HepG2 (cell line): ENCODE results near the gene ZMIZ1. TPM values are rescaled to one million over a fixed set of nuclear protein-coding genes. Genes with fewer than 3 reads are reported as not detected.

Experiments
- DPF2 ChIP-seq: sonication (generic); formaldehyde crosslinking; IDR thresholded peaks from 2 replicates; pipeline ENCODE4 v1.4.0; 2020; ENCODE audit warnings: mild to moderate bottlenecking, low read depth, missing genetic modification reagents, borderline replicate concordance
- E2F2 ChIP-seq: sonication (generic); formaldehyde crosslinking; IDR thresholded peaks from 2 replicates; pipeline ENCODE4 v1.4.0; 2020; ENCODE audit warnings: missing genetic modification reagents, borderline replicate concordance
- GMEB2 ChIP-seq: IDR thresholded peaks from 2 replicates; pipeline ENCODE4 v1.6.1; 2016; ENCODE audit warnings: missing biosample characterization, missing genetic modification reagents, low read depth
- HNRNPUL1 ChIP-seq: fragments of 200-400 bp; formaldehyde crosslinking; IDR thresholded peaks from 2 replicates; pipeline ENCODE4 v1.6.1; 2017; ENCODE audit warnings: low read depth, mild to moderate bottlenecking, low read length, moderate library complexity
- HOXA7 ChIP-seq: sonication (generic); formaldehyde crosslinking; IDR thresholded peaks from 2 replicates; pipeline ENCODE4 v1.8.1; 2022; ENCODE audit warnings: mild to moderate bottlenecking, missing genetic modification reagents, moderate library complexity
- KDM6A ChIP-seq: IDR thresholded peaks from 2 replicates; pipeline ENCODE4 v1.6.1; 2016; ENCODE audit warnings: low read depth
- PITX1 ChIP-seq: sonication (generic); formaldehyde crosslinking; IDR thresholded peaks from 2 replicates; pipeline ENCODE4 v1.5.1; 2020; ENCODE audit warnings: mild to moderate bottlenecking, missing genetic modification reagents
- SNAPC2 ChIP-seq: sonication (generic); formaldehyde crosslinking; IDR thresholded peaks from 2 replicates; pipeline ENCODE4 v1.8.1; 2022; ENCODE audit warnings: mild to moderate bottlenecking, missing genetic modification reagents
- SRSF1 ChIP-seq: fragments of 200-400 bp; formaldehyde crosslinking; optimal IDR thresholded peaks from 2 replicates; pipeline ENCODE3; 2017; ENCODE audit warnings: mild to moderate bottlenecking, low read depth, low read length, moderate library complexity
- TBX3 ChIP-seq: fragments of 450-650 bp; IDR thresholded peaks from 2 replicates; pipeline ENCODE4 v1.6.1; 2017; ENCODE audit warnings: antibody characterized with exemption, mild to moderate bottlenecking, inconsistent platforms, borderline replicate concordance
- U2AF2 ChIP-seq: fragments of 200-400 bp; formaldehyde crosslinking; IDR thresholded peaks from 2 replicates; pipeline ENCODE4 v1.6.1; 2017; ENCODE audit warnings: low read depth, mild to moderate bottlenecking, low read length
- ZNF18 ChIP-seq: sonication (generic); formaldehyde crosslinking; IDR thresholded peaks from 2 replicates; pipeline ENCODE4 v1.8.0; 2022; ENCODE audit warnings: mild to moderate bottlenecking, missing genetic modification reagents; ENCODE audit not compliant: insufficient replicate concordance
- ZNF224 ChIP-seq: sonication (generic); formaldehyde crosslinking; IDR thresholded peaks from 2 replicates; pipeline ENCODE4 v1.5.0; 2020; ENCODE audit warnings: mild to moderate bottlenecking, missing genetic modification reagents
- ZNF790 ChIP-seq: sonication (generic); formaldehyde crosslinking; IDR thresholded peaks from 2 replicates; pipeline ENCODE4 v1.8.0; 2022; ENCODE audit warnings: missing genetic modification reagents, mild to moderate bottlenecking, borderline replicate concordance
- ZSCAN30 ChIP-seq: sonication (generic); formaldehyde crosslinking; IDR thresholded peaks from 2 replicates; pipeline ENCODE4 v1.5.0; 2020; ENCODE audit warnings: mild to moderate bottlenecking, missing genetic modification reagents
- ZZZ3 ChIP-seq: sonication (generic); formaldehyde crosslinking; IDR thresholded peaks from 2 replicates; pipeline ENCODE4 v1.4.0; 2020; ENCODE audit warnings: missing genetic modification reagents, mild to moderate bottlenecking, borderline replicate concordance
- polyA plus RNA-seq, 8 experiments: library from polyadenylated mRNA; depleted of rRNA in 3 of 8; stranded (reverse) in 7 of 8; unstranded in 1 of 8; fragments of >200 nt; fragmentation: Illumina TruSeq in 4 of 8; extraction: Trizol in 4 of 8; gene quantifications; 2 replicates each; pipeline versions ENCODE4 v1.2.1 to v1.2.3, GENCODE V29; 2011 to 2016; ENCODE audit warnings: low read depth in 4 of 8, missing spikeins in 1 of 8, mixed read lengths in 1 of 8; ENCODE audit not compliant: insufficient read depth in 1 of 8
- total RNA-seq, 5 experiments: library from RNA; depleted of rRNA; stranded (reverse); fragments of >200 nt; fragmentation: Illumina TruSeq; extraction: Trizol; gene quantifications; 2 replicates each; pipeline ENCODE4 v1.2.3, GENCODE V29; 2016; ENCODE audit warnings: low read depth in 1 of 5
- TF ChIP-seq, protein P1 (sequence below): sonication (generic); formaldehyde crosslinking; IDR thresholded peaks from 2 replicates; pipeline ENCODE4 v1.4.0; 2020; ENCODE audit warnings: missing genetic modification reagents
- TF ChIP-seq, protein P2 (sequence below): IDR thresholded peaks from 2 replicates; pipeline ENCODE4 v1.6.1; 2016; ENCODE audit warnings: low read depth, control low read depth
- TF ChIP-seq, protein P3 (sequence below): sonication (generic); formaldehyde crosslinking; IDR thresholded peaks from 2 replicates; pipeline ENCODE4 v1.9.0; 2022; ENCODE audit warnings: low read depth, missing genetic modification reagents

Gene ZMIZ1
- total and polyA plus RNA-seq, 2 of the 13 experiments (the other 11 are each of a cell fraction or from before 2014, with no cell fraction given): 5.3 to 10.2 TPM

GRCh38 chr10:79188154-79188965 lies 119.6 kb downstream of the ZMIZ1 start (continued):
- TF ChIP-seq, protein P1, sequence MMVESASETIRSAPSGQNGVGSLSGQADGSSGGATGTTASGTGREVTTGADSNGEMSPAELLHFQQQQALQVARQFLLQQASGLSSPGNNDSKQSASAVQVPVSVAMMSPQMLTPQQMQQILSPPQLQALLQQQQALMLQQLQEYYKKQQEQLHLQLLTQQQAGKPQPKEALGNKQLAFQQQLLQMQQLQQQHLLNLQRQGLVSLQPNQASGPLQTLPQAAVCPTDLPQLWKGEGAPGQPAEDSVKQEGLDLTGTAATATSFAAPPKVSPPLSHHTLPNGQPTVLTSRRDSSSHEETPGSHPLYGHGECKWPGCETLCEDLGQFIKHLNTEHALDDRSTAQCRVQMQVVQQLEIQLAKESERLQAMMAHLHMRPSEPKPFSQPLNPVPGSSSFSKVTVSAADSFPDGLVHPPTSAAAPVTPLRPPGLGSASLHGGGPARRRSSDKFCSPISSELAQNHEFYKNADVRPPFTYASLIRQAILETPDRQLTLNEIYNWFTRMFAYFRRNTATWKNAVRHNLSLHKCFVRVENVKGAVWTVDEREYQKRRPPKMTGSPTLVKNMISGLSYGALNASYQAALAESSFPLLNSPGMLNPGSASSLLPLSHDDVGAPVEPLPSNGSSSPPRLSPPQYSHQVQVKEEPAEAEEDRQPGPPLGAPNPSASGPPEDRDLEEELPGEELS (CRISPR knock-in tag): peak; percentile 80
- TF ChIP-seq PITX1 (CRISPR knock-in tag): no peak
- no peak for TF ChIP-seq ZNF224 (CRISPR knock-in tag)
- no peak for TF ChIP-seq KDM6A
- TF ChIP-seq, protein P2, sequence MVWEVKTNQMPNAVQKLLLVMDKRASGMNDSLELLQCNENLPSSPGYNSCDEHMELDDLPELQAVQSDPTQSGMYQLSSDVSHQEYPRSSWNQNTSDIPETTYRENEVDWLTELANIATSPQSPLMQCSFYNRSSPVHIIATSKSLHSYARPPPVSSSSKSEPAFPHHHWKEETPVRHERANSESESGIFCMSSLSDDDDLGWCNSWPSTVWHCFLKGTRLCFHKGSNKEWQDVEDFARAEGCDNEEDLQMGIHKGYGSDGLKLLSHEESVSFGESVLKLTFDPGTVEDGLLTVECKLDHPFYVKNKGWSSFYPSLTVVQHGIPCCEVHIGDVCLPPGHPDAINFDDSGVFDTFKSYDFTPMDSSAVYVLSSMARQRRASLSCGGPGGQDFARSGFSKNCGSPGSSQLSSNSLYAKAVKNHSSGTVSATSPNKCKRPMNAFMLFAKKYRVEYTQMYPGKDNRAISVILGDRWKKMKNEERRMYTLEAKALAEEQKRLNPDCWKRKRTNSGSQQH (CRISPR knock-in tag): no peak
- TF ChIP-seq HOXA7: no peak
- TF ChIP-seq ZSCAN30 (CRISPR knock-in tag): no peak
- no peak for TF ChIP-seq HNRNPUL1
- TF ChIP-seq U2AF2: no peak
- no peak for TF ChIP-seq GMEB2 (CRISPR knock-in tag)
- no peak for TF ChIP-seq SRSF1
- TF ChIP-seq SNAPC2: no peak
- TF ChIP-seq TBX3: no peak
- TF ChIP-seq ZNF18 (CRISPR knock-in tag): no peak
- TF ChIP-seq ZNF790 (CRISPR knock-in tag): no peak
- TF ChIP-seq E2F2 (CRISPR knock-in tag): no peak
- no peak for TF ChIP-seq DPF2 (CRISPR knock-in tag)
- no peak for TF ChIP-seq ZZZ3 (CRISPR knock-in tag)
- TF ChIP-seq, protein P3, sequence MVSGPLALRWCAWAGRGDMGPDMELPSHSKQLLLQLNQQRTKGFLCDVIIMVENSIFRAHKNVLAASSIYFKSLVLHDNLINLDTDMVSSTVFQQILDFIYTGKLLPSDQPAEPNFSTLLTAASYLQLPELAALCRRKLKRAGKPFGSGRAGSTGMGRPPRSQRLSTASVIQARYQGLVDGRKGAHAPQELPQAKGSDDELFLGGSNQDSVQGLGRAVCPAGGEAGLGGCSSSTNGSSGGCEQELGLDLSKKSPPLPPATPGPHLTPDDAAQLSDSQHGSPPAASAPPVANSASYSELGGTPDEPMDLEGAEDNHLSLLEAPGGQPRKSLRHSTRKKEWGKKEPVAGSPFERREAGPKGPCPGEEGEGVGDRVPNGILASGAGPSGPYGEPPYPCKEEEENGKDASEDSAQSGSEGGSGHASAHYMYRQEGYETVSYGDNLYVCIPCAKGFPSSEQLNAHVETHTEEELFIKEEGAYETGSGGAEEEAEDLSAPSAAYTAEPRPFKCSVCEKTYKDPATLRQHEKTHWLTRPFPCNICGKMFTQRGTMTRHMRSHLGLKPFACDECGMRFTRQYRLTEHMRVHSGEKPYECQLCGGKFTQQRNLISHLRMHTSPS (CRISPR knock-in tag): peak; percentile 62; the same call in 1 of the 2 replicates
